HCEC 1CT (cell line): ENCODE data around the gene GPM6B.
A peak's percentile ranks its signal among the peaks of the same experiment; 100 is the strongest.

Experiments used
- DNase-seq: peaks from one replicate; pipeline ENCODE4 v3.0.0-alpha.2; 2017

GPM6B gene

DNA sequence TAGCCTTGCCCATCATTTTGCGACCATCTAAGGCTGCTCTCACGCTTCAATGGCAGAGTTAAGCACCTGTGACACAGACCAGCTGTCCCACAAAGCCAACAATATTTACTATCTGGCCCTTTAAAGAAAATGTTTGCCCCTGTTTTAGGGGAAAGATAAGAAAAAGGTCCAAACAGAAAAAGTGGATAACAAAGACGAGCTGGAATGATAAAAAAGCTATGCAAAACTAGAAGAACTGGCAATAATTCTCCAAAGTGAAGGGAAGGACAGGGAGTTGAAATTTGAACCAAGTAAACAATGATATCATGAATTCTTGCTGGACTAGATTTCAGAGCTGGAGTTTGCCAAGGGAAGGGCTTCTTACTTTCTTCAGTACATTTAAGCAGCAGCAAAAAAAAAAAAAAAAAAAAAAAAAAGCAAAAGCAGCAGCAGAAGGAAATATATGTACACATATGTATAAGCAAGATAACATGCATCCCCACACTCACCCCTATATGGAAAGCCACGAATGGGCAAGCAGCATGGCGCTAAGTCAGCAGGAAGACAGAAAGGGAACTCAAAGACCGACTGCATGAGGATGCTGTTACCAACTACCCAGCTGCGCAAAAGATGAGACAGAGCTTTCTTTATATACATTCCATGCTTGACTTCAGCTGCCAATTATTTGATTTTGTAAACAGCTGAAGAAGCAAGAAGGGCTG, 94.9 kb downstream of the GPM6B start:
- peak; percentile 47 for DNase-seq

DNA sequence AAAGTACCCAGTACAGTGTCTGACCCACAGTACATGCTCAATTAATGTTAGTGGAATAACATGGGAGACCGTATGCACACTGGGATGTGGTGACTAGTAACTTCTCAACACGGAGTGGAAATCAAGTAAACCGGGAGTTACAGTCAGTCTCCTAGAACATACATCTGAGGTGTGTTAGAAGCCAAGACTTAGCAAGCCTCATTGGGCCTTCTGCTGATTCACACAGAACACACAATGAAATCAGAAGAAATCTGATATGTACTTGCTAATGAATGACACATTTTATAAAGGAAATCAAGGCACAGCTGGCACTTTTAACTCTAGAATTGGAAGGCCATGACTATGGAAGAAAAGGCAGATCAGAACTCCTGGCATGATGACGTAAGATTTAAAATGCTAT, 95.5 kb downstream of the GPM6B start:
- DNase-seq = peak; percentile 24
